GM23338 (cell line): Measurements from ENCODE around the gene CDC34. TPM values are rescaled to one million over a fixed set of nuclear protein-coding genes. Genes with fewer than 3 reads are reported as not detected.

Experiments
- ATAC-seq: fragments of 200-7000 bp; cut with Tn5 transposase; 3 replicates; pipeline ENCODE4 v1.9.1; 2020
- DNase-seq: peaks from one replicate; pipeline ENCODE4 v3.0.0-alpha.2; 2015; ENCODE audit warnings: low spot score
- H2AFZ ChIP-seq: fragments of 200-600 bp; sonication (generic); 2 replicates; pipeline ENCODE4 v1.8.0; 2016; ENCODE audit warnings: antibody characterized with exemption, mild to moderate bottlenecking, moderate library complexity
- H3F3A ChIP-seq: fragments of 200-600 bp; sonication (generic); replicated peaks from 2 replicates; pipeline ENCODE4 v1.8.0; 2017; ENCODE audit warnings: antibody characterized with exemption, mixed run types, low read depth
- H3K27ac ChIP-seq: fragments of 200-600 bp; sonication (generic); 2 replicates; pipeline ENCODE4 v1.6.1; 2016; ENCODE audit warnings: low read depth
- H3K27me3 ChIP-seq: fragments of 200-600 bp; sonication (generic); 2 replicates; pipeline ENCODE4 v1.8.0; 2016; ENCODE audit warnings: mild to moderate bottlenecking, mixed run types, moderate library complexity; ENCODE audit not compliant: insufficient read depth
- H3K36me3 ChIP-seq: fragments of 200-600 bp; sonication (generic); 2 replicates; pipeline ENCODE4 v1.8.0; 2016; ENCODE audit warnings: mild to moderate bottlenecking; ENCODE audit not compliant: insufficient read depth
- H3K4me1 ChIP-seq: fragments of 200-600 bp; sonication (generic); 2 replicates; pipeline ENCODE4 v1.8.0; 2016; ENCODE audit warnings: mild to moderate bottlenecking, moderate library complexity; ENCODE audit not compliant: insufficient read depth
- H3K4me2 ChIP-seq: fragments of 200-600 bp; sonication (generic); 2 replicates; pipeline ENCODE4 v1.7.1; 2017; ENCODE audit warnings: mixed run types
- H3K4me3 ChIP-seq: fragments of 200-600 bp; sonication (generic); 2 replicates; pipeline ENCODE4 v1.6.1; 2016; ENCODE audit warnings: mixed run types
- H3K79me2 ChIP-seq: fragments of 200-600 bp; sonication (generic); replicated peaks from 2 replicates; pipeline ENCODE4 v1.8.0; 2017; ENCODE audit warnings: mild to moderate bottlenecking; ENCODE audit not compliant: insufficient read depth
- H3K9me2 ChIP-seq: fragments of 200-600 bp; sonication (generic); 2 replicates; pipeline ENCODE4 v1.8.0; 2017; ENCODE audit not compliant: insufficient read depth
- H4K20me1 ChIP-seq: fragments of 200-600 bp; sonication (generic); replicated peaks from 2 replicates; pipeline ENCODE4 v1.8.0; 2017; ENCODE audit warnings: mild to moderate bottlenecking; ENCODE audit not compliant: insufficient read depth
- H3K27ac Mint-ChIP-seq: 2 replicates; pipeline ENCODE4 v1.8.0; 2020; ENCODE audit warnings: inconsistent platforms, mild to moderate bottlenecking, moderate library complexity, mixed read lengths
- H3K27me3 Mint-ChIP-seq: 3 replicates; pipeline ENCODE4 v1.8.0; 2022; ENCODE audit warnings: low read depth, mild to moderate bottlenecking, moderate library complexity, mixed read lengths, inconsistent platforms; ENCODE audit not compliant: insufficient read depth, poor library complexity
- H3K36me3 Mint-ChIP-seq: 3 replicates; pipeline ENCODE4 v1.8.0; 2021; ENCODE audit warnings: low read depth, mild to moderate bottlenecking, inconsistent platforms, moderate library complexity, mixed read lengths
- H3K4me1 Mint-ChIP-seq: 3 replicates; pipeline ENCODE4 v1.8.0; 2020; ENCODE audit warnings: mild to moderate bottlenecking, inconsistent platforms, mixed read lengths
- H3K4me3 Mint-ChIP-seq: 3 replicates; pipeline ENCODE4 v1.8.0; 2021; ENCODE audit warnings: moderate library complexity, mild to moderate bottlenecking, inconsistent platforms, mixed read lengths
- H3K9me3 Mint-ChIP-seq: 3 replicates; pipeline ENCODE4 v1.8.0; 2020; ENCODE audit warnings: moderate library complexity, mild to moderate bottlenecking, inconsistent platforms, mixed read lengths
- CREB1 ChIP-seq: fragments of 250-450 bp; sonication (Bioruptor Pico); IDR thresholded peaks from 2 replicates; pipeline ENCODE4 v1.5.0; 2020; ENCODE audit warnings: low read depth, mild to moderate bottlenecking, moderate library complexity
- EZH2 ChIP-seq: fragments of 200-600 bp; sonication (generic); IDR thresholded peaks from one replicate; pipeline ENCODE4 v1.8.0; 2017; ENCODE audit warnings: antibody characterized with exemption, mild to moderate bottlenecking, low read depth; ENCODE audit not compliant: unreplicated experiment
- JUNB ChIP-seq: IDR thresholded peaks from one replicate; pipeline ENCODE4 v1.6.1; 2016; ENCODE audit warnings: antibody characterized with exemption; ENCODE audit not compliant: unreplicated experiment
- NANOG ChIP-seq: IDR thresholded peaks from 2 replicates; pipeline ENCODE4 v1.6.1; 2016; ENCODE audit warnings: antibody characterized with exemption, borderline replicate concordance
- ZNF462 ChIP-seq: fragments of 250-450 bp; sonication (Bioruptor Pico); IDR thresholded peaks from 2 replicates; pipeline ENCODE4 v1.5.0; 2020; ENCODE audit warnings: mild to moderate bottlenecking, moderate library complexity
- polyA plus RNA-seq: library from polyadenylated mRNA; unstranded; fragments of >200 nt; fragmentation: Nextera tagmentation; extraction: Ambion mirVana; gene quantifications from 2 replicates; pipeline ENCODE4 v1.2.1, GENCODE V29; 2016
- total RNA-seq: library from RNA; depleted of rRNA; stranded (reverse); fragments of >200 nt; shearing (Covaris generic); gene quantifications from 2 replicates; pipeline ENCODE4 v1.2.3, GENCODE V29; 2014

Gene CDC34
- total and polyA plus RNA-seq, 2 experiments from 2014 or later, result 114 to 148 TPM

GRCh38 chr19:580274-580835, 48.8 kb downstream of the CDC34 start (continued):
- TF ChIP-seq ZNF462 (CRISPR knock-in tag) (no peak), EZH2 (no peak), JUNB (no peak), NANOG (no peak)

- peaks cover 22% of the 10 kb centered on the region for H3K27me3 Mint-ChIP-seq
- H3K36me3 Mint-ChIP-seq, result peaks cover 24% of the 10 kb centered on the region
- peak overlapping the region; percentile 26; the same call in 1 of the 2 replicates for H3K27ac ChIP-seq
- no peaks in the 10 kb centered on the region for H3K27me3 ChIP-seq
- no peak for ATAC-seq
- no peak overlapping the region for H2AFZ ChIP-seq
- no peaks in the 10 kb centered on the region for H3K9me2 ChIP-seq
- H3K4me3 ChIP-seq, result no peak overlapping the region
- H3K36me3 ChIP-seq, result no peaks in the 10 kb centered on the region; the same call in 1 of the 2 replicates
- H4K20me1 ChIP-seq, result peaks cover 34% of the 10 kb centered on the region
- H3K79me2 ChIP-seq, result peaks cover 38% of the 10 kb centered on the region
- no peak overlapping the region for H3K4me2 ChIP-seq
- H3K9me3 Mint-ChIP-seq, result no peaks in the 10 kb centered on the region
- H3F3A ChIP-seq, result peaks cover 20% of the 10 kb centered on the region
- no peaks in the 10 kb centered on the region for H3K4me1 ChIP-seq
- DNase-seq, result no peak
- H3K4me3 Mint-ChIP-seq, result no peak overlapping the region
- H3K27ac Mint-ChIP-seq, result no peak overlapping the region
- peaks cover 8% of the 10 kb centered on the region; the same call in 2 of the 3 replicates for H3K4me1 Mint-ChIP-seq
- TF ChIP-seq ZNF462 (CRISPR knock-in tag) (no peak), CREB1 (CRISPR knock-in tag) (no peak), JUNB (no peak)
Observed at GRCh38 chr19:581399-582111, 50.0 kb downstream of the CDC34 start.
